HG03280 (cell line): ENCODE measurements around the gene SREBF1.

ENCODE experiments used
- ATAC-seq: cut with Tn5 transposase; IDR thresholded peaks from one replicate; pipeline ENCODE4 v1.9.1; 2021; ENCODE audit warnings: mild to moderate bottlenecking, moderate library complexity; ENCODE audit not compliant: unreplicated experiment

The SREBF1 gene

GRCh38 chr17:17783116-17783824 lies 53.5 kb downstream of the SREBF1 start:
- peak; percentile 40 for ATAC-seq

- peak; percentile 20 for ATAC-seq
These were observed 54.2 kb downstream of the SREBF1 start for GRCh38 chr17:17782523-17783115.

- ATAC-seq: no peak
These were observed 54.9 kb downstream of the SREBF1 start for GRCh38 chr17:17781591-17782496.

GRCh38 chr17:17780922-17781590 lies 55.7 kb downstream of the SREBF1 start:
- no peak for ATAC-seq

GRCh38 chr17:17779015-17779611 lies 57.7 kb downstream of the SREBF1 start:
- no peak for ATAC-seq

- ATAC-seq: no peak
These were observed 58.3 kb downstream of the SREBF1 start for GRCh38 chr17:17778308-17779014.

GRCh38 chr17:17776889-17777288 lies 59.9 kb downstream of the SREBF1 start:
- no peak for ATAC-seq

- ATAC-seq: no peak
These were observed 62.5 kb downstream of the SREBF1 start for GRCh38 chr17:17774009-17774881.

GRCh38 chr17:17772231-17772630 lies 64.6 kb downstream of the SREBF1 start:
- ATAC-seq: no peak

GRCh38 chr17:17771498-17772201 lies 65.1 kb downstream of the SREBF1 start:
- no peak for ATAC-seq

GRCh38 chr17:17770632-17771044 lies 66.1 kb downstream of the SREBF1 start:
- ATAC-seq: no peak

- no peak for ATAC-seq
These were observed 66.7 kb downstream of the SREBF1 start for GRCh38 chr17:17769869-17770631.

- no peak for ATAC-seq
These were observed 68.2 kb downstream of the SREBF1 start for GRCh38 chr17:17768424-17769088.

GRCh38 chr17:17767887-17768418 lies 68.8 kb downstream of the SREBF1 start:
- ATAC-seq: no peak

GRCh38 chr17:17767154-17767869 lies 69.5 kb downstream of the SREBF1 start:
- ATAC-seq: no peak

- no peak for ATAC-seq
These were observed 70.1 kb downstream of the SREBF1 start for GRCh38 chr17:17766744-17767120.
